Loucy (cell line): ENCODE data around the gene TIMMDC1.

ENCODE experiments used
- EZH2phosphoT487 ChIP-seq: fragments of 200-600 bp; IDR thresholded peaks from 2 replicates; pipeline ENCODE4 v1.6.1; 2018; ENCODE audit warnings: antibody characterized with exemption, mild to moderate bottlenecking, moderate library complexity, borderline replicate concordance
- TF ChIP-seq, protein P1 (sequence below): fragments of 200-600 bp; sonication (generic); conservative IDR thresholded peaks from 2 replicates; pipeline ENCODE4 v1.5.1; 2014; ENCODE audit warnings: mild to moderate bottlenecking, antibody characterized with exemption, low read length

DNA sequence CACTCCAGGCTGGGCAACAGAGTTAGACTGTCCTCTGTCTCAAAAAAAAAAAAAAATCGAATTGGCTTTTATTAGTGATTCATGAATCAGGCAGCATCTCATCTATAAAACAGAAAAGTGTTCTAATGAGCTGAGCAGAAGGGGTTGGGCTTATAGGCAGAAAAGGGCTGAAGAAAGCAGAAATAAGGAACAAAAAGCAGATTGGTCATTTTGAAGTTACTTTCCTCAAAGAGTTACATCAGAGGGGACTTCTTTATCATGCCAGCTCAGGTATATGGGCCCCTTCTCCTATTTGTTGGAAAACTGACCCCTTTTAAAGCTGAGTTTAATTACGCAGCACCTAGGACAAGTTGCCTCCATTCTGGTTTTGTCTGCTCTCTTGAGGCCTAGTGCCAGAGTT, 30.3 kb upstream of the TIMMDC1 start:
- no peak for TF ChIP-seq EZH2phosphoT487
- TF ChIP-seq, protein P1, sequence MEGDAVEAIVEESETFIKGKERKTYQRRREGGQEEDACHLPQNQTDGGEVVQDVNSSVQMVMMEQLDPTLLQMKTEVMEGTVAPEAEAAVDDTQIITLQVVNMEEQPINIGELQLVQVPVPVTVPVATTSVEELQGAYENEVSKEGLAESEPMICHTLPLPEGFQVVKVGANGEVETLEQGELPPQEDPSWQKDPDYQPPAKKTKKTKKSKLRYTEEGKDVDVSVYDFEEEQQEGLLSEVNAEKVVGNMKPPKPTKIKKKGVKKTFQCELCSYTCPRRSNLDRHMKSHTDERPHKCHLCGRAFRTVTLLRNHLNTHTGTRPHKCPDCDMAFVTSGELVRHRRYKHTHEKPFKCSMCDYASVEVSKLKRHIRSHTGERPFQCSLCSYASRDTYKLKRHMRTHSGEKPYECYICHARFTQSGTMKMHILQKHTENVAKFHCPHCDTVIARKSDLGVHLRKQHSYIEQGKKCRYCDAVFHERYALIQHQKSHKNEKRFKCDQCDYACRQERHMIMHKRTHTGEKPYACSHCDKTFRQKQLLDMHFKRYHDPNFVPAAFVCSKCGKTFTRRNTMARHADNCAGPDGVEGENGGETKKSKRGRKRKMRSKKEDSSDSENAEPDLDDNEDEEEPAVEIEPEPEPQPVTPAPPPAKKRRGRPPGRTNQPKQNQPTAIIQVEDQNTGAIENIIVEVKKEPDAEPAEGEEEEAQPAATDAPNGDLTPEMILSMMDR: no peak
